Measurements from ENCODE around the gene FAM110A. TPM values are rescaled to one million over a fixed set of nuclear protein-coding genes. Genes with fewer than 3 reads are reported as not detected.
A peak's percentile ranks its signal among the peaks of the same experiment; 100 is the strongest.

The FAM110A gene
- total RNA-seq, 1 donor from 2014 or later: 11.0 TPM

DNA sequence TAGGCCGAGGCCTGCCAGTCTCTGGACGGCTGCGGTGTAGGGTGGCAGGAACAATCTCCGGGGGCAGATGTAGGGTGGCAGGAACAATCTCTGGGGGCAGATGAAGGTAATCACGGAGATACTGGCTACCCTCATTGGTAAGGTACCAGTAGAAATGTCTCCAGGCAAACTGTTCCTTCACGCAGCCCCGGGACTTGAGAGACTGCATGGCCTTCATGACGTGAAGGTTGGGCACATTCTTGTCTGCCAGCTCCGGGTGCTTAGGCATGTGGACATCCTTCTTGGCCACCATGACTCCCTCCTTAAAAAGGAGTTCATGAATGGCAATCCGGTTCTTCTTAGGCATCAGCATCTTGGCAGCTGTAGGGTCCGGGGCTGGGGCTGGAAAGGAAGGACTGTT lies 6.1 kb downstream of the FAM110A start:
- Mint-ChIP-seq H3K36me3 (ENCODE audit: low read depth) (peaks cover 11% of the 10 kb centered on the region), H3K27me3 (no peaks in the 10 kb centered on the region), H3K27ac (no peak overlapping the region), H3K4me3 (no peak overlapping the region), H3K9me3 (no peaks in the 10 kb centered on the region), H3K4me1 (peaks cover 56% of the 10 kb centered on the region)
- intact Hi-C loops (cut with micrococcal nuclease): loop anchor here (5.0 to 10.0 kb wide), 2 partner anchors 388 to 555 kb away; partner anchors contain the start of genes FKBP1A and RAD21L1
- DNase-seq (no peak), ATAC-seq (ENCODE audit: low read depth) (no peak)
- POLR2A ChIA-PET: no interaction called here
- TF ChIP-seq, protein P1, sequence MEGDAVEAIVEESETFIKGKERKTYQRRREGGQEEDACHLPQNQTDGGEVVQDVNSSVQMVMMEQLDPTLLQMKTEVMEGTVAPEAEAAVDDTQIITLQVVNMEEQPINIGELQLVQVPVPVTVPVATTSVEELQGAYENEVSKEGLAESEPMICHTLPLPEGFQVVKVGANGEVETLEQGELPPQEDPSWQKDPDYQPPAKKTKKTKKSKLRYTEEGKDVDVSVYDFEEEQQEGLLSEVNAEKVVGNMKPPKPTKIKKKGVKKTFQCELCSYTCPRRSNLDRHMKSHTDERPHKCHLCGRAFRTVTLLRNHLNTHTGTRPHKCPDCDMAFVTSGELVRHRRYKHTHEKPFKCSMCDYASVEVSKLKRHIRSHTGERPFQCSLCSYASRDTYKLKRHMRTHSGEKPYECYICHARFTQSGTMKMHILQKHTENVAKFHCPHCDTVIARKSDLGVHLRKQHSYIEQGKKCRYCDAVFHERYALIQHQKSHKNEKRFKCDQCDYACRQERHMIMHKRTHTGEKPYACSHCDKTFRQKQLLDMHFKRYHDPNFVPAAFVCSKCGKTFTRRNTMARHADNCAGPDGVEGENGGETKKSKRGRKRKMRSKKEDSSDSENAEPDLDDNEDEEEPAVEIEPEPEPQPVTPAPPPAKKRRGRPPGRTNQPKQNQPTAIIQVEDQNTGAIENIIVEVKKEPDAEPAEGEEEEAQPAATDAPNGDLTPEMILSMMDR (IDR thresholded peaks at IDR 0.05): no peak
- CTCF ChIA-PET: no interaction called here

DNA sequence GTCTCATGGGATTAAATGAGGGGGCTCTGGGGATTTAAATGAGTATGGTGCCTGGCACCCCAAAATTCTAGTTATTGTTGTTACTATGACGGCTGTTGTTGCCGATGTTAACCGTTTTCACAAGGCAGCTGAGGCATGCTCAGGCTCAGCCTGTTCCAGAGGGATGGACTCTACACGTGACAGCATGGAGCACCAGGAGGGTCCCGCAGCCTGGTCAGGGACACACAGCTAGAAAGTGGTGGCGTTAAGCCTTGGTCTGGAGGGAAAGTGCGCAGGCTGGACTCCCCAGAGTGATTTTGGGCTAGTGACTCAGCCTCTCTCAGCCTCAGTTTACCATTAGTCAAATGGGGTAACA lies 7.0 kb downstream of the FAM110A start:
- H3K9me3 Mint-ChIP-seq: no peaks in the 10 kb centered on the region
- peaks cover 54% of the 10 kb centered on the region for H3K4me1 Mint-ChIP-seq
- TF ChIP-seq, protein P1 (IDR thresholded peaks at IDR 0.05): no peak
- H3K27me3 Mint-ChIP-seq: no peaks in the 10 kb centered on the region
- no peak overlapping the region for H3K27ac Mint-ChIP-seq
- ChIA-PET POLR2A (interaction anchor here (7.1 kb wide), 1 partner anchor 7 kb away, joined by 50 read pairs; the partner anchor contains the start of gene FAM110A), CTCF (no interaction called here)
- intact Hi-C loops (cut with micrococcal nuclease): loop anchor here (5.0 to 10.0 kb wide), 2 partner anchors 387 to 554 kb away; partner anchors contain the start of genes FKBP1A and RAD21L1
- H3K4me3 Mint-ChIP-seq: peak overlapping the region; percentile 69
- no peak for ATAC-seq (ENCODE audit: low read depth)
- DNase-seq: no peak
- peaks cover 11% of the 10 kb centered on the region for H3K36me3 Mint-ChIP-seq (ENCODE audit: low read depth)

GRCh38 chr20:840858-841567 lies 7.5 kb downstream of the FAM110A start:
- peaks cover 11% of the 10 kb centered on the region for H3K36me3 Mint-ChIP-seq (ENCODE audit: low read depth)
- POLR2A ChIA-PET: interaction anchor here (7.1 kb wide), 1 partner anchor 8 kb away, joined by 50 read pairs; the partner anchor contains the start of gene FAM110A
- no peaks in the 10 kb centered on the region for H3K27me3 Mint-ChIP-seq
- intact Hi-C loops (cut with micrococcal nuclease): loop anchor here (5.0 to 10.0 kb wide), 2 partner anchors 386 to 554 kb away; partner anchors contain the start of genes FKBP1A and RAD21L1
- CTCF ChIA-PET: no interaction called here
- no peaks in the 10 kb centered on the region for H3K9me3 Mint-ChIP-seq
- no peak for ATAC-seq (ENCODE audit: low read depth)
- peak overlapping the region; percentile 69 for H3K4me3 Mint-ChIP-seq
- DNase-seq: peak; percentile 32
- TF ChIP-seq, protein P1 (IDR thresholded peaks at IDR 0.05): no peak
- H3K4me1 Mint-ChIP-seq: peaks cover 54% of the 10 kb centered on the region
- H3K27ac Mint-ChIP-seq: no peak overlapping the region

GRCh38 chr20:841568-842546 lies 8.3 kb downstream of the FAM110A start:
- ChIA-PET CTCF (no interaction called here), POLR2A (interaction anchor here (7.1 kb wide), 1 partner anchor 9 kb away, joined by 50 read pairs; the partner anchor contains the start of gene FAM110A)
- Mint-ChIP-seq H3K27ac (no peak overlapping the region), H3K4me3 (peak overlapping the region; percentile 62), H3K27me3 (no peaks in the 10 kb centered on the region), H3K36me3 (ENCODE audit: low read depth) (peaks cover 11% of the 10 kb centered on the region), H3K4me1 (peaks cover 56% of the 10 kb centered on the region), H3K9me3 (no peaks in the 10 kb centered on the region)
- intact Hi-C loops (cut with micrococcal nuclease): loop anchor here (5.0 to 10.0 kb wide), 2 partner anchors 385 to 553 kb away; partner anchors contain the start of genes FKBP1A and RAD21L1
- ATAC-seq (ENCODE audit: low read depth) (no peak), DNase-seq (no peak)
- TF ChIP-seq, protein P1 (IDR thresholded peaks at IDR 0.05): no peak

All from activated B cell treated with CpG ODN at 0.5 μM for 24 hours (primary cell).